Effector CD8-positive, alpha-beta T cell (primary cell): ENCODE data around the gene GALNT2.

Experiments used
- DNase-seq: peaks from one replicate; lab custom pipeline; 2025; lab: John Stamatoyannopoulos, UW

Gene GALNT2

GRCh38 chr1:230278376-230278775 lies 211.3 kb downstream of the GALNT2 start:
- no peak for DNase-seq

GRCh38 chr1:230278871-230279582 lies 212.0 kb downstream of the GALNT2 start:
- DNase-seq: no peak

DNA sequence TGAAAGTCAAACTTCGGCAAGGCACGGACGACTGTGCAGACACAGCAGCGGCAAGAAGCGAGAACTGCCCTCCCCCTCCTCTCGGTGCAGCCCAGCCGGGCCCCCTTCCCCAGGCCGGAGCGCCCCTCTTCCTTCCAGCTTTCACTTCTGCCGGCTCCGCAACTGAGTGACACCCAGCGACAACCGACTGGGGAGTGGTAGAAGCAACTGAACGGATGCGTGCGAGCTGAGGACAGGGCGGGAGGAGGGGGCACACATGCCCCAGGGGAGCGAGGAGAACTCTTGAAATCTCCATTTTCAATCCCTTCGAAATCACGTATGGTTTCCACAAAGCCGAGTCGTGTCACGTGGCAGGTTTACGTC lies 212.5 kb downstream of the GALNT2 start:
- no peak for DNase-seq

DNA sequence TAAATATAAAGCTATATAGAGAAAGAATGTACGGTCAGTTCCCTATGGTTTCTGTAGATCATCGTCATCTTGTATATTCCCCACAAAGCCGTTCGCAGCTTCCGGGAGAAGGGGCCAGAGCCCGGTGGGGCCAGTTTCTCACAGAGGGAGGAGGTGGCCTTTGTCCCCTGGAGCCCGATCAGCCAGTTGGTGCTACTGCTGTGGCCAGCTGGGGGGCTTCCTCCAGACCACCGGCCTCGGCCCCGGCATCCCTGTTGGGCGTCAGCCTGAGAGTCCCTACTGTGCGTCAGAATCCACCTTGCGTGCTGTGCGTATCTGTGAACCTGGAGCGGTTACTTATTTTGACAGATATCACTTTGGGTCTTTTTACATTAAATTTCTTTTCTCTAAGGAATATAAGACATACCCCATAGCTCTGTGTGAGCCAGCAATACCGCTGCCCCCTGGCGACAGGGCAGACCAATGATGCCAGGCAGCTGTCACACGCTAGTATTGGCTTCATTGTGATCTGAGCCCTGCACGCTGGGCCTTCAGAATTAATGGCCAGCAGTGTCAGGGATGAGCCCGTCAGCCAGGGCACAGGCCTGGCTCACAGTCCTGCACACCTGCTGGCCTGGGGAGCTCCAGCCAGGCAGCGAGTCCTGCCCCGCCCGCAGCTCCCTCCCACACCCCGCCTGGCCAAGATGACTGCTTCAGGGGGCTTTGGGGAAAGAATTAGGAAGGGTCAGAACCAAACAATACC lies 213.2 kb downstream of the GALNT2 start:
- DNase-seq: no peak

GRCh38 chr1:230280906-230281413 lies 213.9 kb downstream of the GALNT2 start:
- DNase-seq: no peak

DNA sequence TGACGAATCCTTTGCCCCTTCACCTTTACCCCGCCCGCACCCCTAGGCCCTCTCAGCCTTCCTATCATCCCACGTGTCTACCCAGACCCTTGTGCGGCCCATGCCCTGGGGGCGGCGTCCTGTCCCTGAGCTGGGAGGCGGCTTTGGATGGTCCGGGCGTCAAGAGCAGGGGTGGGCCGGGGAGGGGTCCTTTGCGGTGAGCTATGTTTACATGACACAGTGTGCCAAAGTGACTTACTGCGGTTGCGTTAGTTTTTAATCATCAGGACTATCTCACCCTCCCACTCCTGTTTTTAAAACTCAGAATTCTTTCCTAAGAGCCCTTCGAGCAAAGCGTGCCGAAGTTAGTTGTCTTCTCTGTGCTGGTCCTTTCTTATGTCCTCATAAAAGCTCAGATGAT lies 214.5 kb downstream of the GALNT2 start:
- DNase-seq: no peak

DNA sequence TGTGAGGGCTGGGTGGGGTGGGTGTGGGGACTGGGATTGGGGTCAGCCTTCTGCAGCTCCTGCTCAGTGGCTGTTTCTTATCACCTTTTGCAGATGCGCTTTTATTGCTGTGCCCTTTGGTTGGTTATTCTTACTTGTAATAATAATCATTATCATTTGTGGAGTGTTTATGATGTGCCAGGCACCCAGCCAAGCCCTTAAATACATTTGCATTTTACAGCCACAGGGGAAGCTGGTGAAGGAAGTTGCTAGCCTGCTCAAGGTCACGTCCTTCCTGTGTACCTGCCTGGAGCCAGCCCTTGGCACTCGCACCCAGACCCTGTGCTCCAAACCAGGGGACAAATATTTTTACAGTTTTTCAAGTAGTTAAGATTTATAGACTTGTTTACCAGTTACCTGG lies 215.1 kb downstream of the GALNT2 start:
- DNase-seq: no peak

GRCh38 chr1:230283678-230284077 lies 216.6 kb downstream of the GALNT2 start:
- no peak for DNase-seq

DNA sequence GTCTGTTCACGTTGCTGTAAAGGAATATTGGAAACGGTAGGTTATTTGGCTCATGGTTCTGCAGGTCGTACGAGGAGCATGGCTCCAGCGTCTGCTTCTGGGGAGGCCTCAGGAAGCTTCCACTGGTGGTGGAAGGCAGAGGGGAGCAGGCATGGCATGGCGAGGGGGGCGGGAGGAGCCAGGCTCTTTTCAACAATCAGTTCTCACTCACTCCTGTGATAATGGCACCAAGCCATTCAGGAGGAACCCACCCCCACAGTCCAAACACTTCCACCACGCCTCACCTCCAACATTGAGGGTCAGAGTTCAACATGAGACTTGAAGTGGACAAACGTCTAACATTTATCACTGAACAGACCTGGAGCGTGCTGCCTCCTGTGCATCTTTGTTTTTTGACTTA lies 217.9 kb downstream of the GALNT2 start:
- no peak for DNase-seq

- DNase-seq: no peak
These were observed 218.3 kb downstream of the GALNT2 start for GRCh38 chr1:230285351-230285750.

DNA sequence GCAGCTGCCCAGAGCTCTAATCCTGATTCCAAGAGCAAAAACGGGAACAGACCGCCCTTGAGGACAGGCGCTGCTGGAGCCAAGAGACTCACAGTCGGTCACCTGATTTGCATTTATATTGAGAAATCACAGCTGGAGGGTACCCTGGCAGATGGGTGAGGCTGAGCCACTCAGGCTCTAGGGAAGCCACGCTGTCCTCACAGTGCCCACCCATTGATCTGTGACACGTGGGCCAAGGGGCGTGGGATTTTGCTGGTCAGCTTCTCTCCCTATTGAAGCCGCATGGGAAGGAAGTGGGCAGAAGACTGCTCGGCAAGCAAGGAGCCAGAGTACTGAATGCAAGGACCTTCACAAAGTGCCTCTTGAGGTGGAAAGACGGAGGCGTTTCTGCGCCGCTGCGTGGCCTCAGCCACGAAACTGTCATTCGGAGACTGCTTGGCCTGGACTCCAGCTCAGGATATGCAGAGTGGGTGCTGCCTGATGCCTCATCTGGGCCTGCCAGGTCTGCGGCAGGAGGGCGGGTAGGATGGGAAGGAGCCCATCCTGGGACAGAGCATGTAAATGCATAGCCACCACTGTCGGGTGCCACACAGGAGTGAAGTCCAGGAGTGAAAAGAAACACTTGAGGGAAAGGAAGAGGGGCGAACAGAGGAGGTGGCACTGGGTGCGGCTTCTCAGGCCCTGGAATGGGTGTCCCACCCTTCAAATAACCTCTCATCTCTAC lies 219.3 kb downstream of the GALNT2 start:
- DNase-seq: no peak

GRCh38 chr1:230286890-230287269 lies 219.8 kb downstream of the GALNT2 start:
- DNase-seq: no peak

GRCh38 chr1:230287674-230288315 lies 220.8 kb downstream of the GALNT2 start:
- no peak for DNase-seq

DNA sequence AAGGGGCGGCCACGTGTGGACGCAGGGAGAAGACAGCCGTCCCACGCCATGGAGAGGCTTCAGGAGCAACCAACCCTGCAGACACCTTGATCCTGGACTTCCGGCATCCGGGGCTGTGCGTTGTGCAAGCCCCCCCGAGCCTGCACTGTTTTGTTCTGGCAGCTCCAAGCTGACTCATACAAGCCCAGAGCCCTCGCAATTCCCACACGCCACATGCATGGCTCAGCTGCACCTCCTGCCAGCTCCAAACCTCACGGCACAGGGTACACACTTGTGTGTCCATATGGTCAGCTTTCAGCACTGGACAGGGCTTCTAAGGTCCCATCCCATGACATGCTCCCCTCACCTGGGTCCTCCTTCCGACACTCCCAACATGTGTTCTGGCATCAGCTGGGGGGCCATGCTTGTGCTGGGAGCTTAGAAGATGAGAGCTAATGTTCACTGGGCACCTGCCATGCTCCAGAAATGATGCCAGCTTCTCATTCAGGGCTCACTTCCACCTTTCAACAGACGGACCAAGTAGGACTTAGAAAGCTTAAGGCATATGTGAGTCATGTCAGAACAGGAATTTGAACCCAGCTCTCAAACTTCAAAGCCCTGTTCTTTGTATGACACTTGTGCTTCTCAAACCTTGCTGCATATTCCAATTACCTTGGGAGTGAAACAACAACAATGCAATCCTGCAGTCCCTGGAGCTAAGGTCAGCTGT lies 221.8 kb downstream of the GALNT2 start:
- DNase-seq: no peak

DNA sequence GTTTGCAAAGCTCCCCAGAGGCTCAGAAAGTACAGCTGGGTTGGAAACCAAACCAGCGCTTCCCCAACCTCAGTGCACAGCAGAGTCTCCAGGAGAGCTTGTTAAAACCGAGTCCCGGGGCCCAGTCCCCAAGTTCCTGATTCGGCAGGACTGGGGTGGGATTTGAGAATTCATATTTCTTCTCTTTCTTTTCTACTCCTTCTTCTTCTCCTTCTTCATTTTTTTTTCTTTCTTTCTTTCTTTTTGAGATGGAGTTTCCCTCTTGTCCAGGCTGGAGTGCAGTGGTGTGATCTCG lies 222.3 kb downstream of the GALNT2 start:
- no peak for DNase-seq

GRCh38 chr1:230291731-230292620 lies 224.9 kb downstream of the GALNT2 start:
- no peak for DNase-seq

DNA sequence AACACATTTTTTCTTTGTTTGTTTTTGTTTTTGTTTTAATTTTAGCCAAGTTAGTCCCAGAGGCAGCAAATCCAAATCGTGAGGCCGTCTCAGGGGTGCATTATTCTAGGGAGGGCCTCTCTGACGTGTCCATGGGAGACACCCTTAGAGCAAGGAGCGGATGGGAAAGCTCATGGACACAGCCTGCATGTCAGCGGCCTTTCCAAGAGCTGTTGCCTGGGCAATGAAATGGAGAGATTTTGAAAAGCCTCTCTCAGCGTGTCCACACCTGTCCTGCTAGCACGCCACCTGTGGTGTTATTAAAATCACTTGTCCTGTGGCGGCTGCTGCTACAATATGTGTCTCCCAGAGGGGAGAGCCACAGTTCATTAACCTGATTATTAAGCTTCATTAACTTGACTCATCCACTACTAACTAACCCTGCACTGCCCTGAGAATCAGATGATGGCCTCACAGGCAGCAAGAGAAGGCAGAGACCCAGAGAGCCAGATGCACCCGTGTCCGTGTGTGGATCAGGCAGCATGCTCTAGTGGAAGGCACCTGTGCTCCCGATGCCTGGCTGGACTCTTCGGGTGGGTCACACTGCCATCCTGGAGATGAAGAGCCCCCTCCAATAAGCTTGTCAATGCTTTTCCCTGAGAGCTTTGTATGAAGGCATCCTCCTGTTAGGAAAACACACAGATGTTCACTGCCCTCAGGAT lies 225.8 kb downstream of the GALNT2 start:
- no peak for DNase-seq

DNA sequence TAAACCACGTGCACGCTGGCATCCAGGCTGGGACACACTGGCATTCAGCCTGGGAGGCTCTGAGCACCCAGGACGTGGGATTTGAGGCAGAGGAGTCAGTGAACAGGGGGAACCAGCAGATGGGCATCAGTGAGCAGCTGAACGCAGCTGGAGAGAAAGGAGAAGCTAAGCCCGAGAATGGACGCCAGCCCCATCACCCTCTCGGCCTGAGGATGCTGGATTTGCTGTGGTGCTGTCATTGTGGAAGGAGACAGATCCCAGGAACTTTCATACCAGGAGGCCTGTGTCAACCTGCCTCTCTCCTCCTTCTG lies 226.3 kb downstream of the GALNT2 start:
- DNase-seq: no peak

DNA sequence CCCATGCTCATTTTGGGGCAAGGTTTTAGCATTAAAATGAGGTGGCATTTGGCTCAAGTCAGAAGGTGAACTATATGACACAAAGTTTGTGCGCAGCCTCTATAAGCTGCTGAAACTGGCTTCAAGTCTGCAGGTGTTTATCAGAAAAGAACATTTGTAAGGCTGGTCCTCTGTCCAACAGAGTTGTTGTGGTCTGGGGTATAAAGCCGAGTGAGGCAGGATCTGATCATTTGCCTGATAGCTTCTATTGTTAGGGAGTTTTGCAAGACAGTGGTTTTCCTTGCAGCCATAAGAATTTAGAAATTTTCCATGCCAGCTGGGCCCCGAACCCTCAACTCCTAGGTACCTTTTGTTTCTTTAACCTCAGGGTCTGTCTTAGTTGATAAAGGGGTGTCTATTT lies 228.3 kb downstream of the GALNT2 start:
- no peak for DNase-seq

DNA sequence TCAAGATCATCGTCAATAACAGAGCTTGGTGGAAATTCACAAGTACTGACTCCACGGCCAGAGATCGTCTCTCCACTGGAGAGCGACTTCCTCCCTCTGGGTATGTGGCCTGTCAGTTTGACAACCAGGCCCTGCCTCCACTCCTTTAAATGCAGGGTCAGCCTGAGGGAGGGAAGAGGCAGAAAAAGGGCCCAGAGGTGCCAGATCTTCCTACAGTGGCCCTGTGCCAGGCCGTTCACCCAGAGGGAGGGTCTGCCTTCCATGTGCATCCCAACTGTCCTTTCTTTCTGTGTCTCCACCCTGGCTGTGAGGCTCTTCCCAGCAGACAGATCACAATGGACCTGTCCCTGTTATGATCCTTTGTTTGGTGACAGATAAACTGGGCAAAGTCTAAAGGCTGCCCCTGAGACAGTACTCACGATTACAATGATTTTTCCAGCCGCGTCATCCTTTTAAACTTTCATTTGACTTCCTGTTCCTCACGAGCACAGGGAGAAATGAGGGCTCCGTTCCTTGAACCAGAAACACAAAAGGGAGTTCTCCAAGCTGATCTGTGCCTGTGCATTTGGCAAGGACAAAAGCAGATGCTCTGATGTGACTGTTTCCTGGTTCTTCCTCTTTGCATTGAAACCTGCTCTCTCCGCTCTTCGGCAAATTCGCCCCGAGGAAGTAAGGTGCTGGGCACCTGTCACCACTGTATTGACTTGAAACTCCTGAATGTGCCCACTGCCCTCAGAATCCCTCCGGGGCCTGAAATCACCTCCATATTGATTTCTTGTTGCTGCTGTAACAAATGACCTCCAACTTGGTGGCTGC lies 232.4 kb downstream of the GALNT2 start:
- DNase-seq: no peak
